Prostate gland (tissue), 2 donors: Measurements from ENCODE around the gene ANKRD9. TPM values are rescaled to one million over a fixed set of nuclear protein-coding genes. Genes with fewer than 3 reads are reported as not detected.

Source experiments
- DNase-seq: peaks from one replicate; pipeline ENCODE4 v3.0.0-alpha.2; 2019; ENCODE audit warnings: low spot score
- H3K27ac ChIP-seq, 2 donors: fragments of 200-600 bp; sonication (generic); 2 replicates each; pipeline ENCODE4 v1.5.1; 2017 to 2019
- H3K27me3 ChIP-seq: fragments of 200-600 bp; sonication (generic); replicated peaks from 2 replicates; pipeline ENCODE4 v1.5.1; 2019; ENCODE audit not compliant: insufficient read depth
- H3K36me3 ChIP-seq, 2 donors: fragments of 200-600 bp; sonication (generic); 1 replicate in 1 of 2; 2 replicates in 1 of 2; pipeline versions ENCODE4 v1.5.1 to v1.8.1; 2017 to 2019
- H3K4me1 ChIP-seq: fragments of 200-600 bp; sonication (generic); replicated peaks from 2 replicates; pipeline ENCODE4 v1.5.1; 2019
- H3K4me3 ChIP-seq, 2 donors: fragments of 200-600 bp; sonication (generic); 2 replicates each; pipeline ENCODE4 v1.5.1; 2017 to 2019
- H3K9me3 ChIP-seq: fragments of 200-600 bp; sonication (generic); 2 replicates; pipeline ENCODE4 v1.5.1; 2017
- POLR2A ChIP-seq: fragments of 450-650 bp; IDR thresholded peaks from one replicate; pipeline ENCODE4 v1.6.1; 2016; ENCODE audit warnings: antibody characterized with exemption, mild to moderate bottlenecking
- POLR2AphosphoS5 ChIP-seq: sonication (generic); formaldehyde crosslinking; IDR thresholded peaks from one replicate; pipeline ENCODE4 v1.6.1; 2017; ENCODE audit warnings: antibody characterized with exemption
- WGBS: methylation state at CpG from one replicate; pipeline ENCODE4 v1.1.5; 2018; 5-methylcytosine and 5-hydroxymethylcytosine counted together
- intact Hi-C: fragments of 100-400 bp; cut with DNase I; formaldehyde crosslinking; loops from one replicate; pipeline ENCODE4 v1.14.2; 2022
- total RNA-seq, 2 donors: library from RNA; depleted of rRNA; stranded (reverse); fragments of >200 nt; gene quantifications; one replicate each; pipeline ENCODE4 v1.1.0, GENCODE V29; 2016
- TF ChIP-seq, protein P1 (sequence below), 4 experiments: fragments of 200-600 bp in 2 of 4; fragments of 450-650 bp in 2 of 4; sonication (generic) in 2 of 4; IDR thresholded peaks; 1 replicate in 3 of 4; 2 replicates in 1 of 4; pipeline ENCODE4 v1.5.1; 2016 to 2019; ENCODE audit warnings: antibody characterized with exemption in 4 of 4, mild to moderate bottlenecking in 2 of 4, moderate library complexity in 2 of 4

The ANKRD9 gene
- total RNA-seq, 2 donors from 2014 or later: 81.1 to 81.5 TPM

DNA sequence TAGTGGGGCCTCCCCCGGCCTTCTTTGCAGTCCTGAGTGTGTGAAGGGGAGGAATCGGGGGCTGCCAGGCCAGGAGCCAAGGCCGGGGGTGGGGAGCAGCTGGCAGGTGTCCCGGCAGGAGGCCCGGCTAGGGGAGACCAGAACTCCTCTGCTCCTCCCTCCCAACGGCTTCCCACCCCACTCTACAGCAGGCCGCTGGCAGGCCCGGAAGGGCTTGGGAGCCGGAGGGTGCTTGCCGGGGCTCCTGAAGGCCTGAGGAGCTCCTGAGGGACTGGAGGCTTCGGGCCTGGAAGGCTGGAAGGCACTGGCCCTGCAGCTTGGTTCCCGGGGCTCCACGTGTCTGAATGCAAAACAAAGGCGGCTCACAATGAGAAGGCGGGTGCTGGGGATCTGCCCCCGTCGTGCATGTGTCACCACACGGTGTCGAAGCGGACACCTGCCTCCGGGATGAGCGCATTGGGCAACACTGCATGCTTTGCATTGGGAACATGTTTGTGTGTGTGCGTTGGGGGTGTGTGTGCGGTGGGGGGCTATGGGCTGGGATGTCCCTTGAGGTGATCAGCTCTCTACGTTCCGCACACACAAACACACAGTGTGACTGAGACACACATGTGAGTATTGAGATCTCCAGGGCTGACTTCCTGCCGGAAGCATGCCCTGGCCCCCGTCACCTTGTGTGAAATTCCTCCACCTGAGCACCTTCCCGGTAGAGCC is 30.9 kb upstream of the ANKRD9 start:
- Histone ChIP-seq H3K4me3 (no peak overlapping the region), H3K27ac (no peak overlapping the region), H3K36me3 (no peaks in the 10 kb centered on the region), H3K9me3 (no peaks in the 10 kb centered on the region), H3K27me3 (peaks cover 4% of the 10 kb centered on the region), H3K4me1 (no peaks in the 10 kb centered on the region)
- intact Hi-C loops: no loop called here
- TF ChIP-seq, protein P1, sequence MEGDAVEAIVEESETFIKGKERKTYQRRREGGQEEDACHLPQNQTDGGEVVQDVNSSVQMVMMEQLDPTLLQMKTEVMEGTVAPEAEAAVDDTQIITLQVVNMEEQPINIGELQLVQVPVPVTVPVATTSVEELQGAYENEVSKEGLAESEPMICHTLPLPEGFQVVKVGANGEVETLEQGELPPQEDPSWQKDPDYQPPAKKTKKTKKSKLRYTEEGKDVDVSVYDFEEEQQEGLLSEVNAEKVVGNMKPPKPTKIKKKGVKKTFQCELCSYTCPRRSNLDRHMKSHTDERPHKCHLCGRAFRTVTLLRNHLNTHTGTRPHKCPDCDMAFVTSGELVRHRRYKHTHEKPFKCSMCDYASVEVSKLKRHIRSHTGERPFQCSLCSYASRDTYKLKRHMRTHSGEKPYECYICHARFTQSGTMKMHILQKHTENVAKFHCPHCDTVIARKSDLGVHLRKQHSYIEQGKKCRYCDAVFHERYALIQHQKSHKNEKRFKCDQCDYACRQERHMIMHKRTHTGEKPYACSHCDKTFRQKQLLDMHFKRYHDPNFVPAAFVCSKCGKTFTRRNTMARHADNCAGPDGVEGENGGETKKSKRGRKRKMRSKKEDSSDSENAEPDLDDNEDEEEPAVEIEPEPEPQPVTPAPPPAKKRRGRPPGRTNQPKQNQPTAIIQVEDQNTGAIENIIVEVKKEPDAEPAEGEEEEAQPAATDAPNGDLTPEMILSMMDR (IDR thresholded peaks at IDR 0.05): no peak
- TF ChIP-seq POLR2AphosphoS5 (no peak), POLR2A (no peak)
- no peak for DNase-seq
- WGBS: 52% methylated on average over 27 of the region's 29 CpGs

DNA sequence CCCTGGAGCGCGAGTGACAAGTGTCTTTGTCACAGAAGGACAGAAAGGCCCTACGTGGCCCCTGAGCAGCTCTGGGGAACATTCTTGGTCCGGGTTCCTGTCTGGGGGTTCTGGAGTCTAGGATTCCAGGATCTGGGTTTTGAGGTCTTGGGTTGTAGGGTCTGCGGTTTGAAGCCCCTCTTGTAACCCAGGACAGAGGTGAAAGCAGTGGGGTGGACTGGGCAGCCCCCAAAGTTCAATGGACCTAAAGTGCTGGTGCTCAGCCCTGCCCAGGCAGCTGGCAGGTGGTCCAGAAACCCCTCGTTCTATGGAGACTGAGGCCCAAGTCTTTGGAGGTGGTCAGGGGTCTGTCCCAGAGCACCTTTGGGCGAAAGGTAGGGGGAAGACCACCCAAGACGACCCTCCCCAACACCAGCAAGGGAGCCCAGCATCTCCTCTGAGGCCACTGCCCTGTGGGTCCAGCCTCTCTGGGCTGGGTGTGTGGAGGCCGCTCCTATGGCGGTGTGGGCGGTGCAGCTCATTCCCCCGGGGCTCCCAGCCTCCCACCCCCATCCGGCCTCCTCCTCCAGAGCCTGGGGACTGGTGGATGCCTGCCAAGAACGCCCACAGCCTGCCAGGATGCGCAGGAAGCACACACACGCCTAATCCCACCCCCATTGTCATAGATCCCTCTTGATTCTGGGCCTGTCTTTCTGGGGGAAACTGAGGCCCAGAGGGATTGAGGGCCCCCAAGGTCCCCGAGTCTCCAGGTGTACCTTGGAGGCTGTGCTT is 30.2 kb upstream of the ANKRD9 start:
- intact Hi-C loops: no loop called here
- Histone ChIP-seq H3K36me3 (no peaks in the 10 kb centered on the region), H3K9me3 (no peaks in the 10 kb centered on the region), H3K27me3 (peaks cover 1% of the 10 kb centered on the region), H3K4me3 (no peak overlapping the region), H3K4me1 (no peaks in the 10 kb centered on the region), H3K27ac (no peak overlapping the region)
- 51% methylated on average over 17 of the region's 17 CpGs for WGBS
- no peak for DNase-seq
- no peak for TF ChIP-seq POLR2A
- no peak for TF ChIP-seq POLR2AphosphoS5
- TF ChIP-seq, protein P1 (IDR thresholded peaks at IDR 0.05): no peak

DNA sequence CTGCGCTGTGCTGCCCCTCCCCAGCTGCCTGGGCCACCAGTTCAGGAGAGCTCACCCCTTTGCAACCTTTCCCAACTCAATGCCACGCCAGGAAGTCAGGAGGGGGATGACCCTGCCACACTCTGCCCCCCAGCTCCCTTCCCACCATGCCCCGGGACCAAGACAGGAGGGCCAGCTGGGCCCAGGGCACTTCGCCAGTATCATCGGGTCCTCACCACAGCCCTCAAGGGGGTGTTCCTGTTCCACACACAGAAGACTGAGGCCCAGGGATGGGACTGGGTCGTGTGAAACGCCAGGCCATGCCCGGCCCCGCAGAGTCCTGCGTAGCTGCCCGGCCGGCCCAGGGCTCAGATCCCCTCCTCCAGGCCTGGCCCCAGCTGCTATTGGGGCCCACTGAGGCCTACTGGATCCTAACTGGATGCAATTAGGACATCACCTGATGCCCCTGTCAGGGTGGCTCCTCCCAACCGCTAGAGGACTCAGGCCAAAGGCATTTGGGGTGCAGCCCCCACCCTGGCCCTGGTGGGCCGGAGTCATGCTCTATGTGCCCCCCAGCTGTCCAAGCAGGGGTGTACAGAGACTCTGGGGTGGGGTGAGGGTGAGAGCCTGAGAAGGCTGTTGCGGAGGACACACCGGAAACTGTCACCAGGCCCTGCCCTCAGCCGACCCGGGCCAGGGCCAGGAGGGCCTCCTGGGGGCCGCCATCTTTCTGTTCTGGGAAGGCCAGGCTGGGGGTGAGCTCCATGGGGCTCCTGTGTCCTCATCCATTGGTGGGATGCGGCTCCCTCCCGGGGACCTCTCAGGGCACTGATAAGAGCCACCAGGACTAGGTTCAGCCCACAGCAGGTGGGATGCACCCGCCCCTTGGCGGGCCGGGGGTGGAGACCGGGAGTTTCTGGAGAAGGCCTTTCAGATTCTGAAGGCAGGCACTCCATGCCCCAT is 29.3 kb upstream of the ANKRD9 start:
- no peaks in the 10 kb centered on the region for H3K27me3 ChIP-seq
- H3K4me1 ChIP-seq: no peaks in the 10 kb centered on the region
- intact Hi-C loops: no loop called here
- TF ChIP-seq POLR2AphosphoS5: no peak
- no peaks in the 10 kb centered on the region for H3K9me3 ChIP-seq
- DNase-seq: no peak
- no peak overlapping the region for H3K4me3 ChIP-seq
- no peaks in the 10 kb centered on the region for H3K36me3 ChIP-seq
- H3K27ac ChIP-seq: no peak overlapping the region
- 82% methylated on average over 25 of the region's 25 CpGs for WGBS

DNA sequence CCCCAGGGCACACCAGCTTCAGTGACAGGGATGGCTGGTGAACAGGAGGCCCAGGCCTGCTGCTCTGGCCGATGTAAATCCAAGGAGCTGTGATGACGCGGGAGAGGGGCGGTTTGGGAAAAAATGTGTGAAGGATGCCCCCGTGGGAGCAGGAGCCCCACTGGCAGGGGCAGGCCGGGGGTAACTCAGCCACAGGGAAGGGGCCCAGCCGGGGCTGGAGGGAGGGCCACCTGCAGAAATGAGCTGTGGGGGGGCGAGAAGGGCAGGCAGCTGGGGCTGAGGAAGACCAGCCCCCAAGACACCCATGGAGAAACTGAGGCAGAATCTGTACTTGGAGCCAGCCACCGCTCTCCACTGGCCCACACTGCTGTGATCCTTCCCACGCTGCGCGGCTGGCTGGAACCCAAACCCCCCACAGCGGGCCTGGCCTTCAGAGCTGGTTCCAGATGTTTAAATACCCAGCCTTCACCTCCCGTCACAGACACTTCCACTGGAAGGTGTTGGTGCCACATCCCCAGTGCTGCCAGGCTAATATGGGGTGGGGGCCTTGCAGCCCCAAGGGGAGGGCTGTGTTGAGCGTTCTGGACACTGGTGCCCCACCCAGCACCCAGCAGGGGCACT is 28.5 kb upstream of the ANKRD9 start:
- no peaks in the 10 kb centered on the region for H3K4me1 ChIP-seq
- TF ChIP-seq POLR2AphosphoS5 (no peak), POLR2A (no peak)
- TF ChIP-seq, protein P1 (IDR thresholded peaks at IDR 0.05): no peak
- intact Hi-C loops: no loop called here
- 72% methylated on average over 15 of the region's 15 CpGs for WGBS
- H3K27me3 ChIP-seq: no peaks in the 10 kb centered on the region
- H3K4me3 ChIP-seq: no peak overlapping the region
- no peaks in the 10 kb centered on the region for H3K9me3 ChIP-seq
- no peak for DNase-seq
- no peak overlapping the region for H3K27ac ChIP-seq
- no peaks in the 10 kb centered on the region for H3K36me3 ChIP-seq
